ENCODE data around the gene MBLAC1. TPM values are rescaled to one million over a fixed set of nuclear protein-coding genes. Genes with fewer than 3 reads are reported as not detected.

MBLAC1 gene
- total RNA-seq, 1 donor from 2014 or later: 2.1 TPM

DNA sequence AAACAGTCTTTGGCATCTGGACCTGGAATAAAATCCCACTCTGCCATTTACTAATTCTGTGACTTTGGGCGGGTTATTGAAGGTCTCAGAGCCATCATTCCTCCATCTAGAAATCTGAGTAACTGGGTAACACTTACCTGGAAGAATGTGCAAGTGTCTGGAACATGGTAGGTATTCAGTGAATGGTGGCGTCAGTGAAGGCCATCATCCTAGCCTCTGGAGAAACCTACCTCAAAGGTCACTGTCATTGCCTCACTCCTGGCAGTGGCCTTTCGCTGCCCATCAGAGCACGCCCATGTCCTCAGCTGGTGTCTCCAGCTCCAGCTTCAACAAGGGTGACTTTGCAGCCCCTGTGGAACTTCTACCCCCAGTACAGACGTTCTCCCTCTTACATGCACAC, 37.1 kb downstream of the MBLAC1 start:
- Mint-ChIP-seq H3K4me3 (peak overlapping the region; percentile 6), H3K4me1 (peaks cover 29% of the 10 kb centered on the region), H3K27me3 (ENCODE audit: low read depth) (peaks cover 31% of the 10 kb centered on the region), H3K27ac (ENCODE audit: unreplicated experiment) (no peak overlapping the region), H3K36me3 (ENCODE audit: low read depth) (no peaks in the 10 kb centered on the region), H3K9me3 (no peaks in the 10 kb centered on the region)
- no peak for DNase-seq (ENCODE audit: low read depth, low spot score)
- TF ChIP-seq, protein P1, sequence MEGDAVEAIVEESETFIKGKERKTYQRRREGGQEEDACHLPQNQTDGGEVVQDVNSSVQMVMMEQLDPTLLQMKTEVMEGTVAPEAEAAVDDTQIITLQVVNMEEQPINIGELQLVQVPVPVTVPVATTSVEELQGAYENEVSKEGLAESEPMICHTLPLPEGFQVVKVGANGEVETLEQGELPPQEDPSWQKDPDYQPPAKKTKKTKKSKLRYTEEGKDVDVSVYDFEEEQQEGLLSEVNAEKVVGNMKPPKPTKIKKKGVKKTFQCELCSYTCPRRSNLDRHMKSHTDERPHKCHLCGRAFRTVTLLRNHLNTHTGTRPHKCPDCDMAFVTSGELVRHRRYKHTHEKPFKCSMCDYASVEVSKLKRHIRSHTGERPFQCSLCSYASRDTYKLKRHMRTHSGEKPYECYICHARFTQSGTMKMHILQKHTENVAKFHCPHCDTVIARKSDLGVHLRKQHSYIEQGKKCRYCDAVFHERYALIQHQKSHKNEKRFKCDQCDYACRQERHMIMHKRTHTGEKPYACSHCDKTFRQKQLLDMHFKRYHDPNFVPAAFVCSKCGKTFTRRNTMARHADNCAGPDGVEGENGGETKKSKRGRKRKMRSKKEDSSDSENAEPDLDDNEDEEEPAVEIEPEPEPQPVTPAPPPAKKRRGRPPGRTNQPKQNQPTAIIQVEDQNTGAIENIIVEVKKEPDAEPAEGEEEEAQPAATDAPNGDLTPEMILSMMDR (conservative IDR thresholded peaks at IDR 0.05): no peak

GRCh38 chr7:100166317-100166940, 39.7 kb downstream of the MBLAC1 start:
- H3K4me1 Mint-ChIP-seq: peaks cover 44% of the 10 kb centered on the region

GRCh38 chr7:100166970-100167911, 40.5 kb downstream of the MBLAC1 start:
- Mint-ChIP-seq H3K9me3 (no peaks in the 10 kb centered on the region), H3K4me1 (peaks cover 49% of the 10 kb centered on the region), H3K36me3 (ENCODE audit: low read depth) (no peaks in the 10 kb centered on the region), H3K27ac (ENCODE audit: unreplicated experiment) (peak overlapping the region; percentile 92), H3K27me3 (ENCODE audit: low read depth) (peaks cover 41% of the 10 kb centered on the region), H3K4me3 (peak overlapping the region; percentile 85)
- DNase-seq (ENCODE audit: low read depth, low spot score): no peak
- TF ChIP-seq, protein P1 (conservative IDR thresholded peaks at IDR 0.05): no peak

More at GRCh38 chr7:100166317-100166940, 39.7 kb downstream of the MBLAC1 start:
- H3K4me3 Mint-ChIP-seq: peak overlapping the region; percentile 85
- DNase-seq (ENCODE audit: low read depth, low spot score): no peak
- TF ChIP-seq, protein P1 (conservative IDR thresholded peaks at IDR 0.05): no peak
- H3K36me3 Mint-ChIP-seq (ENCODE audit: low read depth): no peaks in the 10 kb centered on the region
- H3K9me3 Mint-ChIP-seq: no peaks in the 10 kb centered on the region
- H3K27me3 Mint-ChIP-seq (ENCODE audit: low read depth): peaks cover 36% of the 10 kb centered on the region
- no peak overlapping the region for H3K27ac Mint-ChIP-seq (ENCODE audit: unreplicated experiment)

- TF ChIP-seq, protein P1 (conservative IDR thresholded peaks at IDR 0.05): no peak
- Mint-ChIP-seq H3K27me3 (ENCODE audit: low read depth) (peaks cover 41% of the 10 kb centered on the region), H3K36me3 (ENCODE audit: low read depth) (no peaks in the 10 kb centered on the region), H3K4me1 (peaks cover 49% of the 10 kb centered on the region), H3K9me3 (no peaks in the 10 kb centered on the region), H3K27ac (ENCODE audit: unreplicated experiment) (peak overlapping the region; percentile 92), H3K4me3 (peak overlapping the region; percentile 85)
- no peak for DNase-seq (ENCODE audit: low read depth, low spot score)
These were observed 41.2 kb downstream of the MBLAC1 start for GRCh38 chr7:100167912-100168323.

DNA sequence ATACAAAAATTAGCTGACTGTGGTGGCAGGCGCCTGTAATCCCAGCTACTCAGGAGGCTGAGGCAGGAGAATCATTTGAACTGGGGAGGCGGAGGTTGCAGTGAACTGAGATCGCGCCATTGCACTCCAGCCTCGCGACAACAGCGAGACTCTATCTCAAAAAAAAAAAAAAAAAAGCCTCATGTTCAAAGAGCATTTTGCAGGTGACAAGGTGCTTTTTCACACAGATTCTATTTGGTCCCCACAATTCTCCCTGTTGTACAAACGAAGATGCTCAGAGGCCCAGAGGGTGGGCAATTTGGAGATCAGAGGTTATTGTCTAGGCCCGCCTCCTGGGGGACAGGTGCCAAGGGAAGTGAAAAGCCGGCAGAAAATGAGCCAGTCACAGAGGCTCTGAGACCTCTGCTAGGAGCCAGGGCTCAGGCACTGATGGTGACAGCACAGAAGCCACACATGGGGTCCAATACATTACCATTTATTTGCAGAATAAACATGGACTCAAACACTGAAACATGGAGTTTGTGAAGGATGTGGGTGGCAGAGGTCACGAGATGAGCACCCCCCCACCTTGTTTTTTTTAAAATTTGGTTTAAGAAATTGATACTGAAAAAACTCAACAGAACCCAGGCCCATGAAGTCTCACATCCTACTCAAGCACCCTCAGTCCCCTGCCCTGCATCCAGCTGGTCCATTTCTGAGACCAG, 42.5 kb downstream of the MBLAC1 start:
- no peak for DNase-seq (ENCODE audit: low read depth, low spot score)
- H3K9me3 Mint-ChIP-seq: no peaks in the 10 kb centered on the region
- TF ChIP-seq, protein P1 (conservative IDR thresholded peaks at IDR 0.05): no peak
- peaks cover 45% of the 10 kb centered on the region for H3K27me3 Mint-ChIP-seq (ENCODE audit: low read depth)
- H3K27ac Mint-ChIP-seq (ENCODE audit: unreplicated experiment): peak overlapping the region; percentile 92
- H3K4me1 Mint-ChIP-seq: peaks cover 49% of the 10 kb centered on the region
- H3K4me3 Mint-ChIP-seq: peak overlapping the region; percentile 85
- peaks cover 3% of the 10 kb centered on the region for H3K36me3 Mint-ChIP-seq (ENCODE audit: low read depth)

All from neural crest cell (in vitro differentiated cells).